Measurements from ENCODE around the gene BUD23. TPM values are rescaled to one million over a fixed set of nuclear protein-coding genes. Genes with fewer than 3 reads are reported as not detected.

BUD23 gene
- 50.3 TPM for polyA plus RNA-seq (2013, experiment 1 of 4)
- polyA plus RNA-seq (2013, experiment 2 of 4) = 45.1 TPM
- polyA plus RNA-seq (2013, experiment 3 of 4) = 43.5 TPM
- 52.3 TPM for polyA plus RNA-seq (2013, experiment 4 of 4)

GRCh38 chr7:73683056-73683787, at the start of gene BUD23, which contains the start of gene DNAJC30:
BUD23 (plus strand) TSS chr7:73683597; CDS start chr7:73683626, 29 bp downstream.
DNAJC30 (minus strand) TSS chr7:73683453; CDS start chr7:73683423, 30 bp downstream.
- 0% methylated on average over 68 of the region's 68 CpGs for WGBS, 2 experiments
- Histone ChIP-seq H3K36me3 (ENCODE audit: control insufficient read depth, insufficient read depth, low read length) (peaks cover 11% of the 10 kb centered on the region), H3K27me3 (ENCODE audit: control insufficient read depth, insufficient read depth, low read length, poor library complexity, severe bottlenecking) (no peaks in the 10 kb centered on the region), H3K27ac (ENCODE audit: insufficient read depth, low read depth, low read length, poor library complexity, severe bottlenecking) (peak within 1 kb of the TSS; percentile 53), H3K4me3 (ENCODE audit: insufficient read depth, low read depth, low read length) (peak within 1 kb of the TSS; percentile 91), H3K4me1 (ENCODE audit: control insufficient read depth, insufficient read depth, low read length) (peaks cover 10% of the 10 kb centered on the region), H3K9me3 (ENCODE audit: control insufficient read depth, low read length) (no peaks in the 10 kb centered on the region)

GRCh38 chr7:73633844-73634243, 49.6 kb upstream of the BUD23 start:
- no peaks in the 10 kb centered on the region for H3K9me3 ChIP-seq (ENCODE audit: control insufficient read depth, low read length)
- H3K27ac ChIP-seq (ENCODE audit: insufficient read depth, low read depth, low read length, poor library complexity, severe bottlenecking) = no peak overlapping the region
- H3K36me3 ChIP-seq (ENCODE audit: control insufficient read depth, insufficient read depth, low read length) = no peaks in the 10 kb centered on the region
- no peaks in the 10 kb centered on the region for H3K27me3 ChIP-seq (ENCODE audit: control insufficient read depth, insufficient read depth, low read length, poor library complexity, severe bottlenecking)
- H3K4me3 ChIP-seq (ENCODE audit: insufficient read depth, low read depth, low read length) = no peak overlapping the region
- 95% methylated on average over 8 of the region's 8 CpGs for WGBS, 2 experiments
- no peaks in the 10 kb centered on the region for H3K4me1 ChIP-seq (ENCODE audit: control insufficient read depth, insufficient read depth, low read length)

DNA sequence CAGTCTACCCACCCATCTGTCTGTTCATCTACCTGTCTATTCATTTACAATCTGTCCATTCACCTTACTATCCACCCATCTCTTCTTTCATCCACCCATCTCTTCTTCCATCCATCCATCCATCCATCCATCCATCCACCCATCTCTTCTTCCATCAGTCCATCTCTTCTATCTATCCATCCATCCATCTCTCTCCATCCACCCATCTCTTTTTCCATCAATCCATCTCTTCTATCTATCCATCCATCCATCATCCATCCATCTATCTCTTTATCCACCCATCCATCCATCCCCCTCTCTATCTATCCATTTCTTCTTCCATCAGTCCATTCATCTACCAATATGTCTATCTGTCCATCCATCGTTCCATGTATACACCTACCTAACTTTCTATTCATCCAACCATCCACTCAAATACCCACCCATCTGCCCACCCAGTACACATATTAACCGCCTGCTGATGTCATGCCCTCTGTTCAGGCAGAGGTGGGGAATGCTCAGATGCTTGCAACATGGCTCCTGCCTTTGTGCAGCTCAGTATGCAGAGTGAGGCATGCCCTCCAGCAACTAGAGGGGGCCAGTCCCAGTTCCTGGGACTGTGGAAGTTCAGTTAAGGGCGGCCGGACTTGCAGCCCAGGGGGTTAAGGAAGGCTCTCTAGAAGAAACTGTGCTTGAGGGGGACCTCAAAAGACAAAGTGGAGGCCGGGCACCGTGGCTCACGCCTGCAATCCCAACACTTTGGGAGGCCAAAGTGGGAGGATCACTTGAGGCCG, 47.8 kb upstream of the BUD23 start:
- no peaks in the 10 kb centered on the region for H3K4me1 ChIP-seq (ENCODE audit: control insufficient read depth, insufficient read depth, low read length)
- H3K27me3 ChIP-seq (ENCODE audit: control insufficient read depth, insufficient read depth, low read length, poor library complexity, severe bottlenecking) = no peaks in the 10 kb centered on the region
- no peak overlapping the region for H3K4me3 ChIP-seq (ENCODE audit: insufficient read depth, low read depth, low read length)
- no peak overlapping the region for H3K27ac ChIP-seq (ENCODE audit: insufficient read depth, low read depth, low read length, poor library complexity, severe bottlenecking)
- H3K9me3 ChIP-seq (ENCODE audit: control insufficient read depth, low read length) = no peaks in the 10 kb centered on the region
- H3K36me3 ChIP-seq (ENCODE audit: control insufficient read depth, insufficient read depth, low read length) = no peaks in the 10 kb centered on the region
- 88 to 89% methylated on average over 8 of the region's 8 CpGs for WGBS, 2 experiments

DNA sequence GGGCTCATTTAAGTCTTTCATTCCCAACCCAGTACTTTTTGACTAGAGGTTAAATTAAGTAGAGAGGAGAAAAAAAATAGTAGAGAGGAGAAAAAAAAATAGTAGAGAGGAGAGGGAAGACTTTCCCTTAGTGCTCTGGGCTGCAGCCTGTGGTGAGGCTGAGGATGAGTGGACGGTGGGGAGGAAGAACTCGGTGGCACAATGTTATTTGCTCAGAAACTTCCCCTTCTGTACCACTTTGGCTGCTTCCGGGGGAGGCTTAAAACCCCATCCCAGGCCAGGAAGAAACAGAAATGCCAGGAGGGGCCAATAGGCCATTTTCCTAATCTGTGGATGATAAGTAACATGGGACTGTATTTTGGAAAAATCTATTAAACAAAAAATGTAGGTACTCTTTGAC, 44.5 kb upstream of the BUD23 start:
- Histone ChIP-seq H3K27me3 (ENCODE audit: control insufficient read depth, insufficient read depth, low read length, poor library complexity, severe bottlenecking) (no peaks in the 10 kb centered on the region), H3K36me3 (ENCODE audit: control insufficient read depth, insufficient read depth, low read length) (no peaks in the 10 kb centered on the region), H3K9me3 (ENCODE audit: control insufficient read depth, low read length) (no peaks in the 10 kb centered on the region), H3K4me3 (ENCODE audit: insufficient read depth, low read depth, low read length) (no peak overlapping the region), H3K4me1 (ENCODE audit: control insufficient read depth, insufficient read depth, low read length) (no peaks in the 10 kb centered on the region), H3K27ac (ENCODE audit: insufficient read depth, low read depth, low read length, poor library complexity, severe bottlenecking) (no peak overlapping the region)
- WGBS, 2 experiments = 68 to 69% methylated on average over 3 of the region's 3 CpGs

DNA sequence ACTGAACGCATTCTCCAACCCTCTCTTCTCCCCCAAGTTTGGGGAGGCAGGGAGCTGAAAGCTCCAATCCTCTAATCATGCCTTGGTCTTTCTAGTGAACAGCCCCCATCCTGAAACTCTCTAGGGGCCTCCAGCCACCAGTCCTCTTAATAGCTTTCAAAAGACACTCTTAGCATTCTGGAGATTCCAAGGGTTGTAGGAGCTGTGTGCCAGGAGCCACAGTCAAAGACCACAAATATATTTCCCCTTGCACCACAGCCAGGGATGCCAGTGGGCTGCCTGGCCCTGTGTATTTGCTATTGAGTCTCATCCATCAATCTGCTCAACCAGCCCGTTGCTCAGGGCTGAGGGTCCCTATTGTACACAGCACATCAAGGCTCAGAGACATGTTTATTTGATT, 40.6 kb upstream of the BUD23 start:
- 89 to 94% methylated on average over 2 of the region's 2 CpGs for WGBS, 2 experiments
- H3K4me1 ChIP-seq (ENCODE audit: control insufficient read depth, insufficient read depth, low read length) = peaks cover 2% of the 10 kb centered on the region
- H3K27me3 ChIP-seq (ENCODE audit: control insufficient read depth, insufficient read depth, low read length, poor library complexity, severe bottlenecking) = peaks cover 25% of the 10 kb centered on the region
- H3K9me3 ChIP-seq (ENCODE audit: control insufficient read depth, low read length) = no peaks in the 10 kb centered on the region
- no peaks in the 10 kb centered on the region for H3K36me3 ChIP-seq (ENCODE audit: control insufficient read depth, insufficient read depth, low read length)
- H3K27ac ChIP-seq (ENCODE audit: insufficient read depth, low read depth, low read length, poor library complexity, severe bottlenecking) = no peak overlapping the region
- no peak overlapping the region for H3K4me3 ChIP-seq (ENCODE audit: insufficient read depth, low read depth, low read length)

GRCh38 chr7:73644688-73645286, 38.6 kb upstream of the BUD23 start:
- no peak overlapping the region for H3K4me3 ChIP-seq (ENCODE audit: insufficient read depth, low read depth, low read length)
- H3K4me1 ChIP-seq (ENCODE audit: control insufficient read depth, insufficient read depth, low read length) = peaks cover 2% of the 10 kb centered on the region
- no peaks in the 10 kb centered on the region for H3K36me3 ChIP-seq (ENCODE audit: control insufficient read depth, insufficient read depth, low read length)
- no peaks in the 10 kb centered on the region for H3K9me3 ChIP-seq (ENCODE audit: control insufficient read depth, low read length)
- WGBS, 2 experiments = 75 to 78% methylated on average over 5 of the region's 5 CpGs
- peaks cover 44% of the 10 kb centered on the region for H3K27me3 ChIP-seq (ENCODE audit: control insufficient read depth, insufficient read depth, low read length, poor library complexity, severe bottlenecking)
- no peak overlapping the region for H3K27ac ChIP-seq (ENCODE audit: insufficient read depth, low read depth, low read length, poor library complexity, severe bottlenecking)

- no peak overlapping the region for H3K27ac ChIP-seq (ENCODE audit: insufficient read depth, low read depth, low read length, poor library complexity, severe bottlenecking)
- H3K27me3 ChIP-seq (ENCODE audit: control insufficient read depth, insufficient read depth, low read length, poor library complexity, severe bottlenecking) = peaks cover 54% of the 10 kb centered on the region
- H3K4me1 ChIP-seq (ENCODE audit: control insufficient read depth, insufficient read depth, low read length) = peaks cover 2% of the 10 kb centered on the region
- no peaks in the 10 kb centered on the region for H3K9me3 ChIP-seq (ENCODE audit: control insufficient read depth, low read length)
- no peaks in the 10 kb centered on the region for H3K36me3 ChIP-seq (ENCODE audit: control insufficient read depth, insufficient read depth, low read length)
- WGBS, 2 experiments = 74 to 76% methylated on average over 4 of the region's 4 CpGs
- no peak overlapping the region for H3K4me3 ChIP-seq (ENCODE audit: insufficient read depth, low read depth, low read length)
Observed at GRCh38 chr7:73645643-73646174, 37.7 kb upstream of the BUD23 start.

DNA sequence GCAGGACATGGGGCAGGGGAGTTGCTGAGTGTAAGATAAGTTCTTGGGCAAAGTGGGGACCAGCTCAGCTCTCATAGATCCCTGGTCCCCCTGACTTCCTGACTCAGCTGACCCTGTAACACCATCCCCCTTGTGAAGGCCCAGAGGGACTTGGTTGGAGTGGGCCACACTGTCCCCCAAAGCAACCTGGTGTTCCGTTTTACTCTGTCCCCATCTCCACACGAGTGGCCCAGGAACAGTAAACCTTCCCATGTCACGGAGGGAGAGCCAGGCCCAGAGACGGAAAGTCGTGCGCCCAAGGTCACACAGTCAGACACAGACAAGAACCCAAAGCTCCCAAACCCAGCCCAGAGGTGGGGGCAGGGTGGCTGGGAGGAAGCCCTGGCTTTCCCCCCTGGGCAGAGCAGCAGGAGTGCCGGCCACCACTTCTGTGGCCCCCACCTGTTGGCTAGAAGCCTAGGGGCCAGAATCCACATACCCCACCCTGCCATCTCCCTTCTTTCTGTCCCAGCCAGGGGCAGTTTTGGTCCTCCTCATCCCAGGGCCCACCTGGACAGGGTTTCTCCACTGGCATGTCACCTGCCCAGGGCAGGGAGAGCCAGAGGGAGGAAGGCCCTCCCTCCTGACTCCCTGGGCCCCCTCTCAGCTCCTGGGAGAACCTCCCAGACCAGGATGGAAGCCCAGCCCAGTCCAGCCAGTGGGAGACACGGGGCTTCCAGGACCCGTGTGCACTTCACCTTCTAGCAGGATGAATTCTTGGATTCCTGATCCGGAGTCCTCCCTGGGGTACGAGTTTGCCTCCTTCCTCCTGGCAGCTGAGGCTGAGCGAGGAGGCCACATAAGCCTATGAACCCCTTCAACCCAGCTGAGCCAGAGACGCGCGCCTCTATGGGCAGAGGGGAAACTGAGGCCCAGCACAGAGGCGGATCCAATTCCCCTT, 36.3 kb upstream of the BUD23 start:
- Histone ChIP-seq H3K27ac (ENCODE audit: insufficient read depth, low read depth, low read length, poor library complexity, severe bottlenecking) (no peak overlapping the region), H3K4me1 (ENCODE audit: control insufficient read depth, insufficient read depth, low read length) (peaks cover 2% of the 10 kb centered on the region), H3K27me3 (ENCODE audit: control insufficient read depth, insufficient read depth, low read length, poor library complexity, severe bottlenecking) (peaks cover 64% of the 10 kb centered on the region), H3K36me3 (ENCODE audit: control insufficient read depth, insufficient read depth, low read length) (no peaks in the 10 kb centered on the region), H3K4me3 (ENCODE audit: insufficient read depth, low read depth, low read length) (no peak overlapping the region), H3K9me3 (ENCODE audit: control insufficient read depth, low read length) (no peaks in the 10 kb centered on the region)
- WGBS, 2 experiments = 53 to 56% methylated on average over 16 of the region's 16 CpGs
